Gastrocnemius medialis (tissue), 4 donors: Measurements from ENCODE around the gene PLK3.

Experiments used
- POLR2A ChIP-seq, 2 donors: fragments of 450-650 bp; IDR thresholded peaks; one replicate each; pipeline ENCODE4 v1.6.1; 2017; ENCODE audit warnings: antibody characterized with exemption in 2 of 2, mild to moderate bottlenecking in 2 of 2, moderate library complexity in 2 of 2
- TF ChIP-seq, protein P1 (sequence below), 5 experiments: fragments of 450-650 bp in 3 of 5; fragments of 200-600 bp in 2 of 5; sonication (generic) in 2 of 5; IDR thresholded peaks in 4 of 5; conservative IDR thresholded peaks in 1 of 5; 1 replicate in 4 of 5; 2 replicates in 1 of 5; pipeline ENCODE4 v1.5.1; 2016 to 2019; ENCODE audit warnings: antibody characterized with exemption in 5 of 5, mild to moderate bottlenecking in 3 of 5, moderate library complexity in 3 of 5

DNA sequence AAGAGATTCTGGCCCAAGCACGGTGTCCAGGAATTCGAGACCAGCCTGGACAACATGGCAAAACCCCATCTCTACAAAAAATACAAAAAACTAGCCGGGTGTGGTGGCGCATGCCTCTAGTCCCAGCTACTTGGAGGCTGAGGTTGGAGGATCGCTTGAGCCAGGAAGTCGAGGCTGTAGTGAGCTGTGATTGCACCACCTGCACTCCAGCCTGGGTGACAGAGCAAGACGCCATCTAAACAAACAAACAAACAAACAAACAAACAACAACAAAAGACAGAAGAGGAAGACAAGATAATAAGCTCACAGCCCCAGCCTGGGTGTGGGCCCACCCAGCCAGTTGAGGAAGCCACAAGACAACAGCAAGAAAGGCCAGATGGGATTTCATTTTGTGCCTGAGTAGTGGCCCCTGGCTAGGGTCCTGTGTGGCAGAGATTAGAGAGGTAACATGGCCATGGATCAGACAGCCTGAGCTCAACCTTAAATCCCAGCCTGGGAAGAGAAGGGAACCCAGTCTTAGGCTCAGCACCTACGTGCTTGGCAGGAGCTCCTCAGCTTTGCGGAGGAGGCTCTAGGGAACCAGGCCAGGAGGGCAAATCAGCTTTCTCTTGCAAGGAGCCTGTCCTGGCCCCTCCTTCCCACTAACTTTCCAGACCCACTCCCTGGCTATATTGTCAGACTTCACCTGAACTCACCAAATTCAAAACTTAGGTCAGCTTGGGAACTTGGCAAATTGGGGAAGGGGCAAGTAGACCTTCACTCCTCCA lies 7.3 kb upstream of the PLK3 start:
- TF ChIP-seq, protein P1, sequence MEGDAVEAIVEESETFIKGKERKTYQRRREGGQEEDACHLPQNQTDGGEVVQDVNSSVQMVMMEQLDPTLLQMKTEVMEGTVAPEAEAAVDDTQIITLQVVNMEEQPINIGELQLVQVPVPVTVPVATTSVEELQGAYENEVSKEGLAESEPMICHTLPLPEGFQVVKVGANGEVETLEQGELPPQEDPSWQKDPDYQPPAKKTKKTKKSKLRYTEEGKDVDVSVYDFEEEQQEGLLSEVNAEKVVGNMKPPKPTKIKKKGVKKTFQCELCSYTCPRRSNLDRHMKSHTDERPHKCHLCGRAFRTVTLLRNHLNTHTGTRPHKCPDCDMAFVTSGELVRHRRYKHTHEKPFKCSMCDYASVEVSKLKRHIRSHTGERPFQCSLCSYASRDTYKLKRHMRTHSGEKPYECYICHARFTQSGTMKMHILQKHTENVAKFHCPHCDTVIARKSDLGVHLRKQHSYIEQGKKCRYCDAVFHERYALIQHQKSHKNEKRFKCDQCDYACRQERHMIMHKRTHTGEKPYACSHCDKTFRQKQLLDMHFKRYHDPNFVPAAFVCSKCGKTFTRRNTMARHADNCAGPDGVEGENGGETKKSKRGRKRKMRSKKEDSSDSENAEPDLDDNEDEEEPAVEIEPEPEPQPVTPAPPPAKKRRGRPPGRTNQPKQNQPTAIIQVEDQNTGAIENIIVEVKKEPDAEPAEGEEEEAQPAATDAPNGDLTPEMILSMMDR (IDR thresholded peaks at IDR 0.05 in 4 of 5, conservative IDR thresholded peaks at IDR 0.05 in 1 of 5), result no peak
- TF ChIP-seq POLR2A (IDR thresholded peaks at IDR 0.05), result no peak
